HL-60 (cell line): ENCODE measurements around the gene ATPAF1.

Experiments used
- DNase-seq, 2 experiments: peaks; one replicate each; pipeline ENCODE4 v3.0.0-alpha.2; 2010 to 2020; ENCODE audit warnings: low read depth in 1 of 2, low spot score in 1 of 2
- H3K27ac ChIP-seq: fragments of 250-450 bp; sonication (Bioruptor Pico); replicated peaks from 2 replicates; pipeline ENCODE4 v1.5.1; 2020; ENCODE audit warnings: mild to moderate bottlenecking, moderate library complexity
- H3K27me3 ChIP-seq: fragments of 250-450 bp; sonication (Bioruptor Pico); 2 replicates; pipeline ENCODE4 v1.5.1; 2021; ENCODE audit warnings: mild to moderate bottlenecking, moderate library complexity; ENCODE audit not compliant: insufficient read depth, poor library complexity, severe bottlenecking
- H3K4me3 ChIP-seq: replicated peaks from 2 replicates; pipeline ENCODE4 v1.5.1; 2011; ENCODE audit warnings: mild to moderate bottlenecking, control low read depth, low read length; ENCODE audit not compliant: insufficient read depth
- GABPA ChIP-seq: IDR thresholded peaks from 2 replicates; pipeline ENCODE4 v1.6.1; 2012; ENCODE audit warnings: low read depth
- POLR2AphosphoS5 ChIP-seq: IDR thresholded peaks from 2 replicates; pipeline ENCODE4 v1.6.1; 2012; ENCODE audit warnings: low read depth
- REST ChIP-seq: IDR thresholded peaks from 2 replicates; pipeline ENCODE4 v1.6.1; 2012; ENCODE audit warnings: low read depth; ENCODE audit not compliant: insufficient replicate concordance
- SPI1 ChIP-seq: IDR thresholded peaks from 2 replicates; pipeline ENCODE4 v1.6.1; 2012; ENCODE audit warnings: low read depth, mild to moderate bottlenecking, borderline replicate concordance
- TF ChIP-seq, protein P1 (sequence below): IDR thresholded peaks from one replicate; pipeline ENCODE4 v1.5.1; 2011; ENCODE audit warnings: low read length, control low read depth, inconsistent platforms; ENCODE audit not compliant: insufficient read depth

ATPAF1 gene

GRCh38 chr1:46676531-46676930 is 8.4 kb upstream of the ATPAF1 start:
- no peak overlapping the region for H3K27ac ChIP-seq
- no peak overlapping the region for H3K4me3 ChIP-seq
- TF ChIP-seq POLR2AphosphoS5 (no peak), REST (no peak), SPI1 (no peak), GABPA (no peak)
- TF ChIP-seq, protein P1, sequence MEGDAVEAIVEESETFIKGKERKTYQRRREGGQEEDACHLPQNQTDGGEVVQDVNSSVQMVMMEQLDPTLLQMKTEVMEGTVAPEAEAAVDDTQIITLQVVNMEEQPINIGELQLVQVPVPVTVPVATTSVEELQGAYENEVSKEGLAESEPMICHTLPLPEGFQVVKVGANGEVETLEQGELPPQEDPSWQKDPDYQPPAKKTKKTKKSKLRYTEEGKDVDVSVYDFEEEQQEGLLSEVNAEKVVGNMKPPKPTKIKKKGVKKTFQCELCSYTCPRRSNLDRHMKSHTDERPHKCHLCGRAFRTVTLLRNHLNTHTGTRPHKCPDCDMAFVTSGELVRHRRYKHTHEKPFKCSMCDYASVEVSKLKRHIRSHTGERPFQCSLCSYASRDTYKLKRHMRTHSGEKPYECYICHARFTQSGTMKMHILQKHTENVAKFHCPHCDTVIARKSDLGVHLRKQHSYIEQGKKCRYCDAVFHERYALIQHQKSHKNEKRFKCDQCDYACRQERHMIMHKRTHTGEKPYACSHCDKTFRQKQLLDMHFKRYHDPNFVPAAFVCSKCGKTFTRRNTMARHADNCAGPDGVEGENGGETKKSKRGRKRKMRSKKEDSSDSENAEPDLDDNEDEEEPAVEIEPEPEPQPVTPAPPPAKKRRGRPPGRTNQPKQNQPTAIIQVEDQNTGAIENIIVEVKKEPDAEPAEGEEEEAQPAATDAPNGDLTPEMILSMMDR, result no peak
- DNase-seq, result no peak
- H3K27me3 ChIP-seq, result no peaks in the 10 kb centered on the region

DNA sequence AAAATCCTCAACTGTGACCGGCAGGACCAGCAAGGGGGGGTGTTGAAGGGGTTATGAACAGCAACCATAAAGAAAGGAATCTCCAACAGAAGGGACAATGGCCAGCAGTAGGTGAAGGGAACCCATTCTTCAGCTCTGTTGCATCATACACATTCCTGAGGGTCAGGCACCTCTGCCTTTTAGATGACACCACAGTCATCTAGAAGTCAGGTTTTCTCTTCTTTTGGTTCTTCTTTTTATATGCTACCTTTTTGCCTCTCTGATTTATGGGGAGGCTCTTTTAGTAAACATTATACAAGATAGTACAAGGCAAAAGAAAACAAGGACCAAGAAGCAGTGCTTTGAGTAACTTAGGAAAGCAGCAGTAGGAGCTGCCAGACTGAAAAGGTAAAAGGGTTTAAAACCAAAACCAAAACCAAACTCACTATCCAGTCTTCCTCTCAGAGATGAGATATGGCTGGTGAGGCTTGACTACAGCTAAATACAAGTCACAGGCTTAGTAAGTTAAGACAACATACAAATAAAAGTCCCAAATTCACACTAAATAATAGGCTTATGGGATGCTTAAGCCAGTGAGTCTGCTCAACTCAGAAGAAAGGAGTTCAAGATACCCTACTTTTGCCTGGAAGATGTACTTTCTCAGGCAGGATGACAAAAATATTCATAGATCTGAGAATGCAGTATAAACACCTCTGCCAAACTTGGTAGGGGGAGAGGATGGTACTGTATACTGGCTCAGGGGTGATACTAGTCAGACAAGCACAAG is 7.6 kb upstream of the ATPAF1 start:
- TF ChIP-seq SPI1 (no peak), POLR2AphosphoS5 (no peak), GABPA (no peak), REST (no peak)
- TF ChIP-seq, protein P1, result no peak
- Histone ChIP-seq H3K27me3 (no peaks in the 10 kb centered on the region), H3K4me3 (no peak overlapping the region), H3K27ac (no peak overlapping the region)
- DNase-seq, result no peak

- TF ChIP-seq, protein P1, result no peak
- TF ChIP-seq GABPA (no peak), REST (no peak), POLR2AphosphoS5 (no peak), SPI1 (no peak)
- Histone ChIP-seq H3K4me3 (no peak overlapping the region), H3K27me3 (no peaks in the 10 kb centered on the region), H3K27ac (no peak overlapping the region)
- no peak for DNase-seq
Measured at GRCh38 chr1:46673749-46674182, 5.6 kb upstream of the ATPAF1 start.
